Nucleus accumbens (tissue), 56 donors: Measurements from ENCODE around the gene PSMD1.
"Not testable (repeated sequence)": the region's sequence is repeated elsewhere in the genome, so short reads cannot be mapped to it uniquely, and the experiment has no call there.

Experiments used
- DNase-seq, 56 donors: peaks; one replicate each; lab custom pipeline; 2025; lab: John Stamatoyannopoulos, UW

The PSMD1 gene

DNA sequence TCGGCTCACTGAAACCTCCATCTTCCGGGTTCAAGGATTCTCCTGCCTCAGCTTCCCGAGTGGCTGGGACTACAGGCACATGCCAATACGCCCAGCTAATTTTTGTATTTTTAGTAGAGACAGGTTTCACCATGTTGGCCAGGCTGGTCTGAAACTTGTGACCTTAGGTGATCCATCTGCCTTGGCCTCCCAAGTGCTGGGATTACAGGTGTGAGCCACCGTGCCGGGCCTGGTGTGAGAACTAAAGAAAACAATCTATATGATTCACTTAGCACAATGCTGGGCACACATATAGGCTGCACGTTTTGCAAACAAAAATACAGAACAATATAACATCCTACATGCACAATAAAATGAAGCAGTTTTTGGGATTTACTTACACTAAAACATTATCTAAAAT lies 140.5 kb downstream of the PSMD1 start:
- DNase-seq, result not testable (repeated sequence)

DNA sequence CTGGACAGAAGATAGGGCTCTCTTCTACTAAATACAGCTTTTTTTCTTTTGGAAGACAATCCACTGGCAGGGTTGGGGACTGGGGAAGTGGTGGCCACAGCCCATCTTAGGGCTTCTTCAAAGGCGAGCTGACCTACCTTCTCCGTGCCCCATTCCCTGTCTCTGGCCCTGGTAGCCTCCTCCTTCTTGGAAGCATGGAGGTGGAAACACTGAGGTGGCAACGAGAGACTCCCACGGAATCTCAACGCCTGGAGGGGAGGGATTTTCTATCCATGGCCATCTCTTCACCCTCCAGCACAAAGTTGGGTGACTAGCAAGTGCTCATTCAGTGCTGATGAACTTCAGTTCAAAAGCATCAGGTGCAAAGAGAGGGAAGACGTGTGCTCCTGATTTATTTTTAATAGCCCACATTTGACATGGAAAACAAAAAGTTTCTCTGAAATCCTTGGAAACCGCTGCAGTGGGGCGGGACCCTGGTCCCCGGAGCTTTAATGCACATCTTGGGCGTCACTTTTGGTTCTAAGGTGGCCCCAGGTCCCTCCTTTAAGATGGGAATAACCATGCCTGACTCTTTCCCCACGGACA lies 141.1 kb downstream of the PSMD1 start:
- DNase-seq, result no peak

DNA sequence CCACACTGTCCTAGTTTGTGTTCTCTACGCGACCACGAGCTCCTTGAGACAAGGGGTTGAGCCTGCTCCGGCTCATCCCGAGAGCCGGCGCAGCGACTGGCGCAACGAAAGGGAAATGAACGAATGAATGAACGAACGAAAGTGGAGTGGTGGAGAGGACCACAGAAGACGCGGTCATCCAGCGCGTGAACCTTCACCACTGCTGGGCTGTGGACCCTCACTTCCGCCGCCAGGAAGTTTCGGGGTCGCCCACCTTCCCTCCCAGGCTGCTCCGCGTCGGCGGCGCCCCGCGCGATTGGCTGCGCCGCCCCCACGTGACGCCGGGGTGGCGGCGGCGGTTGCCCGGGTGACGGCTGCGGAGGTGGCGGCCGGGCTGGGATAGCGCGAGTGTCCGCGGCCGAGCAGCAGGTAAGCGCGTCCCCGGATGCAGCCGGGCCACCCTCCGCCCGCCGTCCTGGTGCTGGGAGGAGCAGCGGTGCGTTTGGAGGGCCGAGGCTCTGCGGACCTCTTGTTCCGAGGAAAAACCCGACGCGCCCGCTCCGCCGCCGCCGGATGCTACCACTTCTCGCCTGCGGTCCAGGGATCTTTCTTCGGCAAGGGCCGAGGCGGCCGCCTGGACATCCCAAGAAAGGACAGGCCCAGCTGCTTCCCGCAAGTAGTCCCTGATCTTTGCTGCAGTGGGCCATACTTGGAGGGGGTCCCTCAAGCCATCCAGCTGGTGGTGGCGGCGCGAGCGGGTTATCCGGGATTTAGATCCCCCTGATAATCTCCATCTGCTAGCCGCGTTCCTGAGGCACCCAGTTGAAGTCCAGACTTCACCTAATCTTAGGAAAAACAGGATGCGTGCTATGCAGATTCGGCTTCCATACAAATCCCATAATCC lies 141.9 kb downstream of the PSMD1 start, which contains the start of gene ARMC9:
Gene ARMC9, plus strand, starts transcription at position 341 of the 883 bp plus-strand sequence. CDS start 7,608 bp downstream, outside the sequence.
- peak in 53 of 56 donors; percentile 16 to 83 (median 65) for DNase-seq

DNA sequence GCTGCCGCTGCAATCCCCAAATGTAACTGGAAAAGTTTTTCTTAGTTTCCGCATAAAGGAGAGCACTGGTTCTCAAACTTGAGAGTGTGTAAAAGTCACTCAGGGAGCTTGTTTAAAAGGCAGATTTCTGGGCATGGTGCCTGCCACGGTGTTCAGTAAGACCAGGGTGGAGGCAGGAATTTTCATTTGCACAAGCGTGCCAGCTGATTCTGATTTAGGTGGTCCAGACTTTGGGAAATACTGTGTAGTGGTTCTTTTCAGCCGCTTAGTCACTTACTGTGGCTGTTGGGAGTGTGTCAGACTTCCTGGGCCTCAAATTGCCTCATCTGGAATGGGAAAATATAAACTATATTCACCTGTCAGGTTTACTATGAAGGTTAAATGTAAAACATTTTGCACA lies 142.6 kb downstream of the PSMD1 start:
- no peak for DNase-seq

DNA sequence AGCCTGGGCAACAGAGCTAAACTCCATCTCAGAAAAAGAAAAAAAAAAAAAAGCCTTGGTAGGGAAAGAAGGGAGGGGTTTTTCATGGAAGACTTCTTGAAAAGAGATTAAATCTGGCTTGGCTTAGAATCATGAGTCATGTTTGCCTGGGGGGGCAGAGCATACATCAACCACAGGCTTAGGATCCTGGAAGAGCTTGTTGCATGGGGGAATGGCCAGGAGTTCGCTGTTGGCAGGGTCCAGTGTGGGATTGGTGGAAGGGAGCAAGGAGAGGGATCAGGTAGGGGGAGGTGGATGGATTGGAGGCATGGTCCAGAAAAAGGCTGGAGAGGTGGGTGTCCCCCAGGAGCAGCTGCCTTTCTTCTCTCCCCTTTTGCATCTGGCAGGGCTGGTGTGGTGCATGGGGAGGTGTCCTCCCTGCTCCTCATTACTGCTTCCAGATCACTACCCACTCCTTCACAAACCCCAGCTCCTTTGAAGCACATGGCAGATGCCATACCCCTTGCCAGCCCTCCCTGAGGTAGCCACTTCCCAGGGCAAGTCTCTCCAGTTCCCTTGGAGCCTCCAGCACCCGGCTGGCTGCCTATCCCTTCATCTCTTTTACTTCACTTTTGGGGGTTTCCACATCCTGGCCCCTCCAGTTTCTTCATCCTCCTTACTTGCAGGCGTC lies 144.3 kb downstream of the PSMD1 start:
- no peak for DNase-seq

DNA sequence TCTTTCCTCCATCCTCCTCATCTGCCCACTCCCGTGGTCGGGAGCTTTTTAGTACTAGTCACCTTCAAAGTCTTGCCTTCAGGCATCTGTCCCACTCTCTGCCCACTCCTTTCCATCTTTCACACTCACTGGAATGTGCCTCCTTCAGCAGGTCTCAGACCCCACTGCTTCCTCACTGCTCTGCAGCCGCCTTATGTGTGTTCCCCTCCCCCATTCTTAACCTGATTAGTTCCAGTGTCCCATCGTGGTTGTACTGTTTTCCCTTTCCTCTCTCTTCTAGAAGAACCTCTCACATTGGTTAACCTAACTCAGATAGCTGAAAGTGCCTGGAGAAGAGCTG lies 144.8 kb downstream of the PSMD1 start:
- DNase-seq, result no peak

DNA sequence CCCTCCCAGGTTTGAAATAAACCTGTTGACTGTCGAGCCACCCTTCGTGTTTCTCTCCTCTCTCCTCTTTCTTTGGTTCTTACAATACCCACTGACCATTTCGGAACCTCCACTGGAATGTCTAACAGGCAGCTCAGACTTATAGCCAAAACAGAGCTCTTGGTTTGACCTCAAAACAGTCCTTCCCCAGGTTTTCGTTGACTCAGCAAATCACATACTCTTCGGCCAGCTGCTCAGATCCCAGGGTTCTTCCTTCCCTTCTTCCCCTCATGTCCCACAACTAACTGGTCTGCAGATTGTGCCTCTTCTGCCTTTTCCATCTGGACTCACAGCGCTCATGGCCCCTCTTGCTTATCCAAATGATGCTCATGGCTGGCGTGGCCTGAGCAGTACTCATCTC lies 146.4 kb downstream of the PSMD1 start:
- no peak for DNase-seq

DNA sequence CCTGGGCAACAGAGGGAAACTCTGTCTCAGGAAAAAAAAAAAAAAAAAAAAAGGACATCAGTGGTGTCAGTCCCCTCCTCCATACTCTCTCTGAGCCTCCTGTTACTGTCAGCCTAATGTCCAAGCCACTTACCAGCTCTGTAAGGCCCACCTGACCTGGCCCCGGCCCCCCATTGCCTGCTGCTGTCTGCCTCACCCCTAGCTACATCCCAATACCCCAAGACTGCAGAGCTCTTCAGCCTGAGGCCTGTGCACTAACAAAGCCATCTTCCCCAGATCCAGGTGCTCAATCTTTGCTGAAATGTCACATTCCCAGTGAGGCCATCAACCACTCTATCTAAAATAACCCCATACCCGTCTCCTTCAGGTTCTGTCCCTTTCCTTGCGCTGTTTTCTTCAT lies 147.5 kb downstream of the PSMD1 start:
- DNase-seq, result no peak

DNA sequence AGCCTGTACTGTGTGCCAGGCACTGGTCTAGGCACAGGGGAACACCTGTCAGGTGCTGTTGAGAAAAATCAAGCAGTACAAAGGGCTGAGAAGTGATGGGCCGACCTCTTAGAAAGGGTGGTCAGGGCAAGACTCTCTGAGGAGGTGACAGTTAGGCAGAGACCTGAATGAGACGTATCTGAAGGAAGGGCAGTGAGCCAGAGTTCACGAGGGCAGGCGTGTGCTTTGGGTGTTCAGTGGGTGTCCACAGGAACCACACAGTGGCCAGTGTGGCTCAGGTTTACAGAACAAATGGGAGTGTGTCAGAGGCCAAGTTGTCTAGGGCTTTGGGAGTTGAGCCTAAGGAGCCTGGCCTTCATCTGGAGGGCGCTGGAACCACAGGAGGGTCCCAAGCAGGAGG lies 147.9 kb downstream of the PSMD1 start:
- DNase-seq, result no peak

DNA sequence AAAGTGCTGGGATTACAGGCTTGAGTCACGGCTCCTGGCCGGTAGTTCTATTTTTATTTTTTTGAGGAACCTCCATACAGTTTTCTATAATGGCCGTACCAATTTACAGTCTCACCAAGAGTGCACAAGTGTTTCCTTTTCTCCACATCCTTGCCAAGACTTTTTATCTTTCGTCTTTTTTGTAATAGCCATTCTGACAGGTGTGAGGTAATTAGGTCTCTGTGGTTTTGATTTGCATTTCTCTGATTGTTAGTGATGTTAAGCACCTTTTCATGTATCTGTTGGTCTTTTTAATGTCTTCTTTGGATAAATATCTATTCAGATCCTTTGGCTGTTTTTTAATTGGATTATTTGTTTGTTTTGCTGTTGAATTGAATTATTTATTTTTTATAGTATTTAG lies 151.1 kb downstream of the PSMD1 start:
- DNase-seq, result no peak

DNA sequence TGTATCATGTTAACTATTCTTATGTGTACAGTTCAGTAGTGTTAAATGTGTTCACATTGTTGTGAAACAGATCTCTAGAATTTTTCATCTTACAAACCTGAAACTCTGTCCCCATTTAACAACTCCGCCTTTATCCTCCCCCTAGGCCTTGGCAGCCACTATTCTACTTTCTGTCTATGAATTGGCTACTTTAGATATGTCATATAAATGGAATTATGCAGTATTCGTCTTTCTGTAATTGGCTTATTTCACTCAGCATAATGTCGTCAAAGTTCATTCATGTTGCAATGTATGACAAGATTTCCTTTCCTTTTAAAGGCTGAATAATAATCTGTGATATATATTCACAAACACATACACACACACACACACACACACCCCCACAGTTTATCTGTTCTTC lies 154.1 kb downstream of the PSMD1 start:
- DNase-seq, result no peak

DNA sequence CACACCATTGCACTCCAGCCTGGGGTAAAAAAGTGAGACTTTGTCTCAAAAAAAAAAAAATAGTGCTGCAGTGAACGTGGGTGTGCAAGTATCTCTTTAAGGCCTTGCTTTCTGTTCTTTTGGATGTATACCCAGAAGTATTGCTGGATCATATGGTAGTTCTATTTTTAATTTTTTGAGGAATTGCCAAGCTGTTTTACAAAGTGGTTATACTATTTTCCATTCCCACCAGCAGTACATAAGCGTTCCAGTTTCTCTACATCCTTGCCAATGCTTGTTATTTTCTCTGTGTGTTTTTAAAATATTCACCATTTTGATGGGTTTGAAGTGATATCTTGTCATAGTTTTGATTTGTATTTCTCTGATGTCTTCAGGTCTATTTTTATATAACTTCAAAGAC lies 154.8 kb downstream of the PSMD1 start:
- no peak for DNase-seq

DNA sequence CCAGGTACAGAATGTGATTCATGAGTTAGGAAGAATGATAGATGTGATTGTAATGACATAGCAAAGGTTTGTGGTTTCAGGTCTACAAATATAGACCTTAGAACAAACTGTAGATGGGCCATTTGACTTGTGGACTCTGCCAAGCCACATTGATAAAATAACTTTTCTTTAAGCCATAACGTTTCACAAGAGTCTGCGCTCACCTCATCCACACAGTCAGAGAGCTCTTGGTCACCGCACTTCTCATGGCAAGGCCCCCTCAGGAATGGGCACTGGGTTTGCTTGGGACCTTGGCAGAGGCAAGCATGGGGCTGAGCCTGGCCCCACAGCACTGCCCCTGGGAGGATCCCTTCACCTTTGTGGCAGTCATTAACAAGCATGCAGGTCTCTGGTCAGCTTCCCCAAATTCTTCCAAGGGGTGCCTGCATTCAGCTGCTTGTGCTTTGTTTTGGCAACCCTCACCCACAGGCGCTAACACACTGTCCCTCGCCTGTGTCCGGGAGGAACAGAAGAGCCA lies 155.7 kb downstream of the PSMD1 start:
- DNase-seq, result no peak

DNA sequence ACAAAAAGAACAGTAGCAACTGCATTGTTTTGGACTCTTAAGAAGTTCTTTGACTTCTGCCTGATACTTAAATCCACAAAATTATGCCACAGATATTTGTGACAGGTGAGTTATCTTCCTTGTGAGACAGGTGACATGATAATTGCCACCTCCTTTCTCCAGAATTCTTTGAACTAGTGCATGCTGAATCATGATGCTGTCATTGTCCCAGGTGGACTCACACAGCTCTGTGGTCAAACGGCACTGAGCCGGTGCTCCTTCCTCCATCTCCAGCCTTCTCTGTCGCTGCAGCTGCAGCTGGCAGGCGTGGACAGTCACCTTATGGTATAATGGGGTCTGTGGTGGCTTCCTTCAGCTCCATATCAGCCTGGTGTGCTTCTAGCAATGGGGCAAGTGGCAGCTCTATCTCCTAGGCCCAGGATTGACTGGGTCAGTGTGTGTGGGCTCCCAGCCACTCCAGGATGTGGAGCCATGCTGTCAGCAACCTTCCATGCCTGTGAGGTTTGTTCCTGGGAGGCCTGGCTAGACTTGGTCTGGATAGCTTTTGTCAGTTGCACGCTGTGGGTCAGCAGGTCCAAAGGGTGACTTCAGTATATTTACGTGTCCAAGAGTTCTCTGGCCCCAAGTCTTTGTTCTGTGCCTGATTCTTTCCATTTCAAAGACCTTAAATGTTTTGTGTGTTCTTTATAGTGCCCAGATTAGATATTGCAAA lies 157.4 kb downstream of the PSMD1 start:
- no peak for DNase-seq

DNA sequence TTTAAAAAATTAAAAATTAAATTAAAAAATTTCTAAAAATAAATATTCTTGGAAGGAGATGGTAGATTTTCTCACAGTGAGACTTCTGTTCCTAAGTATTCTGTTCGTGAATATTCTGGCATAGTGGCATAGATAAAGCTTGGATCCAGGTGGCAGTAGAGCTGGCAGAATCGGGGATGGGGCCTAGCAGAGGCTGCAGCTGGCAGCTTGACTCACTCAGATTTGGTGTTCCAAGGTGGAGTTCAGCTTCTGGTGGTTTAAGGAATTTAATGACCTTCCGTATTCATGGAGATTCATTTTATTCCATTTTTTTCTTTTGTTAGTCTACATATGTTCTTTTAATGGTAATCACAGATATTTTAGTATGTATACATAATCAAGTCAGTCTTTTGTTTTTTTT lies 161.7 kb downstream of the PSMD1 start:
- DNase-seq, result peak in 5 of 56 donors; percentile 23 to 43 (median 33)

DNA sequence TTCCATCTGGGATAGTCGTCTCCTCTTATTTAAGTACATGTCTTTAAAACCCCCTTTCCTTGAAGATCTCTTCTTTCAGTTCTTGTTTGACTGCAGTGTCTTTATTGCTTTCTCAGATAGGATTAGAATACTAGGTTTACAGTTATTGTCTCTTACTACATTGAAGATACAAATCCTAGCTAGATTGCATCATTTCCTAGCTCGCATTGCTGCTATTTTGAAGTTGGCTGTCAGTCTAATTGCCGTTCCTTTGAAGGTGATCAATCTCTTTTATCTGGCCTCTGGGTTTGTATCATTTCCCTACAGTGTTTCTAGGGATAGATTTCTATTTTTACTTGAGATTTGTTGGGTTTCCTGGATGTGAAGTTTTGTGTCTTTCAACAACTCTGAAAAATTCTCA lies 162.6 kb downstream of the PSMD1 start:
- DNase-seq, result no peak

DNA sequence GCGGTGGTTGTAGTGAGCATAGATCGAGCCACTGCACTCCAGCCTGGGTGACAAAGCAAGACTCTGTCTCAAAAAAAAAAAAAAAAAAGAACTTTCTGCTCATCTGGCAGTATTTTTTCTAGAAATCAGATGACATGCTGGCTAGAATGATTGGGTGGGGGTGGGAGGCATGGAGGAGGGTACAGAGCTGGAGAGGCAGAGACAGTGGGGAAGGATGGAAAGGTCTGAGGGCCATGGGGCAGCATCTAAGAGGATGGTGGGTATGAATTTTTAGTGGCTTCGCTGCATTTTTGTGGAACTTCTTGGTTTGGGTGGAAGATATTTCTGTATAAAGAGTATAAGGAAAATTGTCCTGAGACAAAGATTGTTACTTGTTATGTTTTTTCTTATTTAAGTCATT lies 165.1 kb downstream of the PSMD1 start:
- no peak for DNase-seq
